ENCODE measurements around the gene MYOCOS.
"Not testable (repeated sequence)": the region's sequence is repeated elsewhere in the genome, so short reads cannot be mapped to it uniquely, and the experiment has no call there.

The MYOCOS gene

DNA sequence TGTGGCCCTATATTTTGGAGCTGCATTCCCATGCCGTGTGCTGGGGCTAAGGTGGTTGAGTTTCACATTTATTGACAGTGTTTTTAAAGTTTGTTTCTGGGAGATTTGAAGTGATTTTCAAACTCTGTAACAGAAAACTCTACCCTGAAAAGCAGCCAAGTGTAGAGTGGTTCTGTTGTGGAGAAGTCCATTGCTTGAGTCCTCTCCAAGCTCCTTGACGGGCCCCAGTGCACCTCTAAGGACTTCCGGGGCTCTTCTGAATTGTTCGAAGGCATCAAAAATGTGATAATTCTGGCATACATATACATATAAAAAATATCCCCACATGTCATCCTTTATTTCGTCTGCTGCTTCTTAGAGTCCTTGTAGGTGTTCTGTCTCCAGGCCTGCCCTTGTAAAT, 5.0 kb downstream of the MYOCOS start:
- DNase-seq, result no peak

DNA sequence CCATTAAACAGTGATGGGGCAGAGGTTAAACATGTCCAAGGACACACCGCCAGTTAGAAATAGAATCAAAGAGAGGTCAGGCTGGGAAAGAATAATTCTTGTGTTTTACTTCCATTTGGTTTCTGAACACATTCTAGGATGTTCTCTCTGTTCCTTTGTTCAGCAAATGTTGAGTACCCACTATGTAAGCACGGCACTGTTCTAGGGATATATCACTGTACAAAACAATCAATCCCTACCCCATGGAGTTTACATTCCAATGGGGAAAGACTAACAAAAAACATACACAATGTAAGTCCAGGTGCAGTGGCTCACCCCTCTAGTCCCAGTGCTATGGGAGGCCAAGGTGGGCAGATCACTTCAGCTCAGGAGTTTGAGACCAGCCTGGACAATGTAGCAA, 6.2 kb downstream of the MYOCOS start:
- DNase-seq, result no peak

DNA sequence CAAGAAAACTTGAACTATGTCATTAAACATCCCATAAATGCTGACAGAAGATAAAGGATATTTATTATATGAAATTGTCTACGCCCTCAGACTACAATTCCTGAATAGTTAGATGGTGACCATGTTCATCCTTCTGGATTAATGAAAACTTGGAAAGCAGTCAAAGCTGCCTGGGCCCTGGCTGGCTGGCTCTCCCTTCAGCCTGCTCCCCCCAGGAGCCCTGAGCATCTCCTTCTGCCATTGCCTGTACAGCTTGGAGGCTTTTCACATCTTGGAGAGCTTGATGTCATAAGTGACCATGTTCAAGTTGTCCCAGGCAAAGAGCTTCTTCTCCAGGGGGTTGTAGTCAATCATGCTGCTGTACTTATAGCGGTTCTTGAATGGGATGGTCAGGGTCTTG, 13.6 kb downstream of the MYOCOS start:
- no peak for DNase-seq

DNA sequence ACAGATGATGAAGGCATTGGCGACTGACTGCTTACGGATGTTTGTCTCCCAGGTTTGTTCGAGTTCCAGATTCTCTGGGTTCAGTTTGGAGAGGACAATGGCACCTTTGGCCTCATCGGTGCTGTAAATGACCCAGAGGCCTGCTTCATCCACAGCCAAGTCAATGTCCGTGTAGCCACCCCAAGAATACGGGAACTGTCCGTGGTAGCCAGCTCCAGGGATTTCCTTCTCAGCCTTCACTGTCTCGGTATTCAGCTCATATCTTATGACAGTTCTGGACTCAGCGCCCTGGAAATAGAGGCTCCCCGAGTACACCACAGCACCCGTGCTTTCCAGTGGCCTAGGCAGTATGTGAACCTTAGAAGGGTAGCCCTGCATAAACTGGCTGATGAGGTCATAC, 14.1 kb downstream of the MYOCOS start:
- DNase-seq, result no peak

DNA sequence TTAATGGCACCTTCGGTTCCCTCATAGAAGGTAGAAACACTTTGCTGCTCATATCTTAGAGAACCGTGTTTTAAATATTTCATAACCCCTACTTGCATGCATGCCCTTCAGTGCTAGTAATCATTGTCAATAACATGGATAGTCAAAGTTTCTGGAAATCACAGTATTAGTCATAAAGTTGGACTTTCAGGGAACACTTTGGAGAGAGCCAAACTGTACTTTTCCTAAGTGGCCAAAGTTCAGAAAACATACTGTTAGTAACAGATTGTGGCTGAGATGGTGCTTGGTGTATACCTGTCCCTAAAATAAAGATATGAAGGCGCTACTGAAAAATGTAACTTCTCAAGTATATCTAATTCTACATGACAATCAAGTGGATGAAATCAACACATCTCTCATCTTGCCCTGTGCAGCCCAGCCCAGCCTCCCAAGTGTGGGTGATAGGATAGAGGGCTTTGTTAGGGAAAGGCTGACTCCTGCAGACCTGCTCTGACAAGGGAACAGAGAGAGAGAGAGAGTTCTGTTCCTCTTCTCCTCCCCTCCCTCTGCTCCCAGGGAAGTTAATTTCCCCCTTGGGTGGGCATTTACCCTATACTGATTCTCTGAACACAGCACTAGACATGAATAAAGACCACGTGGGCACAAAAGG, 16.0 kb downstream of the MYOCOS start:
- no peak for DNase-seq

DNA sequence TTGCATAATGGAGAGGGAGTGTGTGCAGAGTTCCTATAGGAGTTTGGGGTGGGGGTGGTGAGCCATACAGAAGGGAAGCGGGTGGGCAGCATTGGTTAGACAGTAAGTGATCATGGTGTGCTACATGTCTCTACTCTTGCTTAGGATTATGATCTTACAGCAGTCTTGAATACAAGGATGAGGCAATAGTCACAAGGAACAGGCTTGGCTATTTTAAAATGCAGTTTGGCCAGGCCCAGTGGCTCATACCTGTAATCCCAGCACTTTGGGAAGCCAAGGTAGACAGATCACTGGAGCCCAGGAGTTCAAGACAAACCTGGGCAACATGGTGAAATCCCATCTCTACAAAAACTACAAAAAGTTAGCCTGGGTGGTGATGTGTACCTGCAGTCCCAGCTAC, 18.2 kb downstream of the MYOCOS start:
- DNase-seq, result no peak

DNA sequence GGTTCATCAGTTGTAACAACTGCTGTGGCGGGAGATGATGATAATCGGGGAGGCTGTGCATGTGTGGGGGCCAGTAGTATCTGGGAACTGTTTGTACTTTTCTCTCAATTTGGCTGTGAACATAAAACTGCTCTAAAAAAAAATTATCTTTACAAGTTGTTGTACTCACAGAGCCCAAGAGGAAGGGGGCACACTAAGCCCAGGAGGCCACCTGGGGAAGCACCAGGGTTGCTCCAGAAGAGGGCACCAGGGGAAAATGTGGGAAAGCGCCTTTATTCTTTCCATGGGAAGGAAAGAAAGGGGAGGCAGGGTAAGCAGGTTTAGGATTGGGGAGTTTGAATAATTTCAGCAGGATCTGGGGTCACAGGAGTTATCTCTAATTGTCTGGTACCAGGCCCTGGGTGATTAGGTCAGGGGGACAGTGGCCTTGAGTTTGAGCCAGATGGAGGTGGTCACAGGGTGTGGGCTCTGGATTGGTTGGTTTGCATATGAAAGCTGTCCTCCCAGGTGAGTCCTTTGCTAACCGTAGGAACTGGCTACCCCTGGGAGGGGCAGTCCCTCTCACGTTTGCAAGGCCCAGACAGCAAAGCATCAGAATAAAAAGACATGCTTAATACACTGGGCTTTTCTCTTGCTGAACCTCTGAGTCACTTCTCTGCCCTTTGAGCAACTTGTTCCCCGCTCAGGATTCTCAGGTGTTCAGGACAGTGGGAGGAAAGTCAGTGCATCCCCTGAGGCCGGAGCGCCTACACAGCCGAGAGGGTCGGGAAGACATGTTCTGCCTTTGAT, 19.2 kb downstream of the MYOCOS start:
- DNase-seq, result no peak

DNA sequence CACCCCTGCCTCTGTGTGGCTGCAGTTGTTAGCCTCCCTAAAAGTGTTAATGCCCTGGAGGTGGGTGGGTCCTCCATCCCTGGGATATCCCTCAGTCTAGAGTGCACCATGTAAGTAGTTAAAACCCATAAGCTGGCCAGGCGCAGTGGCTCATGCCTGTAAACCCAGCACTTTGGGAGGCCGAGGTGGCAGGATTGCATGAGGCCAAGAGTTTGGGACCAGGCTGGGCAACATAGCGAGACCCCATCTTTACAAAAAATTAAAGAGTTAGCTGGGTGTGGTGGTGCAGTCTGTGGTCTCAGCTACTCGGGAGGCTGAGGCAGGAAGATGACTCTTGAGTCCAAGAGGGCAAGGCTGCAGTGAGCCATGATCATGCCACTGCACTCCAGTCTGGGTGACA, 20.2 kb downstream of the MYOCOS start:
- DNase-seq, result no peak

DNA sequence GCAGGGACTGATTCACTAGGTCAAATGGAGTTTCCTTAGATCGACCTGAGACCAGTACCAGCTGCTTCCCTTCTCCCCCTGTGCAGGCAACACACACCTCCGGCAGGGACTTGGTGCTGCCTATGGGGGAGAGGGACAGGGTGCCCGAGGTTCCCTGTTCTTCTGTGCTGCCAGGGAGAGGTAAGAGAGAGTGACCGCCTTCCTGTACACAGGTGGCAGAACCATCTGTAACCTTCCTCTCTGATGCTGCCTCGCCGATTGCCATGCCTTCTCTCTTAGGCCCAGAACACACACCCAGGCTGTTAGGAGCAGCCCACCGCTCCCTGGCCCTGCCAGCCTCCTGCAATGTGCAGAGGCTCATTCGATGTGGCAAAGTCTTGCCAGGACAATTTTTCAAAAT, 21.1 kb downstream of the MYOCOS start:
- DNase-seq, result no peak

DNA sequence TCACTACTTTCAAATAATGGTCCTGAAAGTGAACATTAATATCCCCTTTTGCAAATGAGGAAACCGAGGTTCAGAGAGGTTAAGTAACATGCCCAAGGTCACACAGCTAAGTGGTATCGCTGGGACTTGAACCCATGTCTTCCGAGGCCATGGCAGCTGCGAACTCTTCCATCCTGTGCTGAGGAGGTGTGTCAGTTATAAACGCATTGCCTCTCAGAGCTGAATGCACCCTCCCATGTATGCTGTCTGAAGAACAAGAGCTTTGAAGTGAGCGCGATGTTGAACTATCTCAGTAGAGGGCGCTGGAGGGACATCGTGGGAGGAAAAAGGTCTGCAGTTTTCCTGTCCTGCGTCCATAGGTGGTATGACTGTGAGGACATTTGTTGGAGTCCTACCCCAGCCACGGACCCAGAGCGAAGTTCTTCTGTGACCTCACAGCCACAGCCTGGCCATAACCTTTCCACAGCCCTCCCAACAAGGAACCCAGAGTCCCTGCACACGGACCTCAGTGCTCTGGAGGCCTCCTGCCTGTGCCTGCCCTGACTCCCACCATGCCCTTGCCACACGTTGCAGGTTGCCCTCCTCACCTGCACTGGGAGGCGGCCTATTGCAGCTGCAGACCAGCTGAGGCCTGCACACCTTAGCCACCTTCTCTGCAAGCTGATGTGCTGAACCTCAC, 22.9 kb downstream of the MYOCOS start:
- peak; percentile 84 for DNase-seq

DNA sequence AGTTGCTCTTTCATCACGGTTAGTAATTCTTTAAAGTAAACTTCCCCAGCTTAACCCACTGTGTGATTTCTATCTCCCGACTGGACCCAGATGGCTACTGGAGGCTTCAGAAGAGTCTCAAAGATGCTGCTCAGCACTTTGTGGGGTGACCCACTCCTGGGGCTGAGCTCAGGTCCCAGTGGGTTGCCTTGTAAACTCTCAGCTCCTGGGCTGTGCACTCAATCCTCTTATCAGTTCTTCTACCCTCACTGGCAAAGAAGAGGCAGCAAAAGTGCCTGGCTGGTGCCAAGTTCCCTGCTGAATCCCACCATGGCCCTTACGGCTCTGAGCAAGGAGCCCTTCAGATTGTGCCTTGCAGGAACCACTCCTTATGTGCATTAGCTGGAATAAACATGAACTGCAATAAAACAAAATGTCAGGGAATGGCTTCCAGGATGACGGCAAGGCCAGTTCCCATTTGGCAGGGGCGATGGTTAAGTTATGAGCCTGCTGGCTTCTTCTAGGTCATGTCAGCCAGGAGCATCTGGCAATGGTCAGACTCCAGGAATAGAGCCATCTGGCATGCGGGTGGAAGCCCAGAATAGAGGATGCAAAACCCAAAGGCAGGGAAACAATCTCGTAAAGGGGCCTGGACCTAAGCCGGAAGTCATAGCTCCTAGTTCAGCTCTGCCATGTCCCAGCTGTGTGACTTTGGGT, 23.7 kb downstream of the MYOCOS start:
- no peak for DNase-seq

DNA sequence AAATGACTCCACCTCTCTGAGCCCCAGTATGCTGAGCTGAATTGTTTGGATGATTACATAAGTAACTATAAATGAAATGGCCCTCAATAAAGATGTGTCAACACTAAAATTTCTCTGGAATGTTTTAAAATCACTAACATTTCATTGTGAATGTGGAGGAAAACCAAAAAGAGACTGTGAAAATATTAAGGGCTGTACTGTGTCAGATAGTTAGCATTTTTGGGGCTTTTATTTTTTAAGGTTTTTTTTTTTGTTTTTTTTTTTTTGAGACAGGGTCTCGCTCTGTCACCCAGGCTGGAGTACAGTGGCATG, 24.2 kb downstream of the MYOCOS start:
- no peak for DNase-seq

DNA sequence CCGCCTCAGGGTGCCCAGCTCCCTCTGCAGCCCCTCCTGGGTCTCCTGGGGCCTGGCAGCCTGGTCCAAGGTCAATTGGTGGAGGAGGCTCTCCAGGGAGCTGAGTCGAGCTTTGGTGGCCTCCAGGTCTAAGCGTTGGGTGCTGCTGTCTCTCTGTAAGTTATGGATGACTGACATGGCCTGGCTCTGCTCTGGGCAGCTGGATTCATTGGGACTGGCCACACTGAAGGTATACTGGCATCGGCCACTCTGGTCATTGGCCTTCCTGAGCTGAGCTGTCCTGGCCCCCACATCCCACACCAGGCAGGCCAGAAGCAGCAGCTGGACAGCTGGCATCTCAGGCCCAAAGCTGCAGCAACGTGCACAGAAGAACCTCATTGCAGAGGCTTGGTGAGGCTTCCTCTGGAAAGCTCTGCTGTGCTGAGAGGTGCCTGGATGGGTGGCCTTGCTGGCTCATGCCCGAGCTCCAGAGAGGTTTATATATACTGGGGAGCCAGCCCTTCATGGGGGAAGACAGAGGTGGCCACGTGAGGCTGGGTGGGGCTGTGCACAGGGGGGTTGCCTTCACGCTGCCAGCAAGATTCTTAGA, 30.3 kb downstream of the MYOCOS start, which contains the start of gene MYOC:
MYOC (minus strand) TSS at position 455 of the 589 bp plus-strand sequence; CDS start at position 378, 77 bp downstream.
- DNase-seq, result no peak

DNA sequence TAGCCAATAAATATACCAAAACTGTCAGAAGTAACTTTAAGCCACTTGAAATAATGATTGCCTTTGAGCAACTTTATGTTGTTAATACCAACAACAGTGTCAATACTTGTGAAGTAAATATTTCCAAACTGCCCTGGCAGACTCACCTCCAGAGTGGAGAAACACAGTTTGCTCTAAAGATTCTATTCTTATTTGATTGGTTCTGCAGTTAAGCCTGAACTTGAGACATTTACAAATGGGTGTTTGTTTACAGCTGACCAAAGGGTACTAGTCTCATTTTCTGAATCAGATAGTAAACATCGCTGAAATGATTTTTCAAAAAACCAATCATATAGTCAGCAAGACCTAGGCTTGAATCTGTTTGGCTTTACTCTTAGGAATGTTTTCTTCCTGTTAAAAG, 31.8 kb downstream of the MYOCOS start:
- no peak for DNase-seq

DNA sequence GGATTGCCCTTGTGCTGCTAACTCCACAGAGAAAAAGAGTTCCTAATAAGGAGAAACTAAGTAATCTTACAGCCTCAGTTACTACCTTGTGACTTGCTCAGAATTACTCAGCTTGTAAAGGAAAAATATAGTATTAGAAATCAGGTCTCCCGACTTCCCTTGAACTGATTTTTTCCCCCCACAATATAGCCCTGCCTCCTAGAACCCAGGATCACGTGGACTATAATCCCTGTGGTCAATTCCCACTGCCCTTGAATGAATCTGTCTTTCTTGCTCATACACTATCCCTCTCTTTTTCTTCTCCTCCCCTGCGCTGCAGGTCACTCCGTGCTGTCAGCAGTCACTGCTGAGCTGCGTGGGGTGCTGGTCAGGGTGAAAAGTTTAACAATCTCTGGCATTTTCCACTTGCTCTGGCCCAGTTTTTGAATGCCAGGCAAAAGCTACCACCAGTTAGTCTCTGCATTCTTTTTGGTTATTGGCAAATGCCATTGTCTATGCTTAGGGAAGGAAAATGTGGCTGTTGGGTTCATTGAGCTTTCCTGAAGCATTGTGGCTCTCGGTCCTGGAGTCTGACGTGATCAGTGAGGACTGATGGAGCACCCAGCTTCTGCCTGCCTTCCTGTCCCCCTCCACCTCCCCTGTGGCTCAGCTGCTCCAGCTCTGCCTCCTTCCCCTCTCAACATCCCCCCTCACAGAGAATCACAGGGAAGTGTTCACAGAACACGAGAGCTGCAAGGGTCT, 32.3 kb downstream of the MYOCOS start:
- no peak for DNase-seq

DNA sequence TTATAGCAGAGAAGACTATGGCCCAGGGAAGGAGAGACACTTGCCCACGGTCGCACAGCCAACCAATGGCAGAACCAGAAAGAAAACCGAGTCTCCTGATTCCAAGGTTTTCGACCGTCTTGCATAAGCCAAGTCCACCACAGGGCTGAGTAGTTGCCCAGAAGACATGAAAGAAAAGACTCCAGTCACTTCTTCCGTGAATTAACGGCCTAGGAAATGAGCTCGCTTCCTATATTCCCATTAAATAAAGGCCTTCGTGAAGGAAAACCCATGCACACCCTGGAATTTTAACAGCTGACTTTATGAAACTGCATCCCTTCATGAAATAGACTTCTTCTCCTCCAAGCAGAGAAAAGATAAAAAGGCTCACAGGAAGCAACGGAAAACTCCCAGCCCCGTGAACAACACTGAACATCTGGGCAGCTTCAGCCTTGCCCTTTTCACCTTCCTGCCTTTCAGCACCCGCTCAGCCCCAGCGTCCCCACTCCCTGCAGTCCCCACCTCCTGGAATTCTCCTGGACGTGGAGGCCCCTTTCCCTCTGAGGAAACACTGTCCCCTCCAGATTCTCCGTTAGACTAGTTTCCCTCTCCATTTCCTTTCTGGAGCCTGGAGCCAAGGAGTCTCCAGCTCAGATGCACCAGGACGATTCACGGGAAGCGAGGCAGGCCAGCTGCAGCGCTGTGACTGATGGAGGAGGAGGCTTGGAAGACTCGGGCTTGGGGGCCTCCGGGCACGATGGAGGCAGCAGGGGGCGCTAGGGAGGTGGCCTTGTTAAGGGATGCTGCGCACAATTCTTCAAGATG, 33.1 kb downstream of the MYOCOS start:
- DNase-seq, result no peak

DNA sequence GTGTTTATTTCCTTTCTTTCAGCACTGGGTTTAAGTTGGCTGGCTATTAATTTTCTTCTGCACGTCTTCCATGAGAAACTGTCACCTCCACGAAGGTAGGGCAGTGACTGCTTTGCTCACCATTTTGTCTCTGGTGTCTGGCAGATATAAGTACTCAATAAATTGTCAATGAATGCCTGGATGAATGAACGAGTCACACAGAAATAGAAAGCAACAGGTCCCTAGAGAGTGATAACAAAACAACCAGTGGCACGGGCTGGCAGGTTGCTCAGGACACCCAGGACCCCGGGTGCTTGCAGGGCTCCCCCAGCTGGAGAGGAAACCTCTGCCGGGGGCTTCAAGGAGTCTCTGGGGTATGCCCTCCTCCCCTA, 33.7 kb downstream of the MYOCOS start:
- no peak for DNase-seq

DNA sequence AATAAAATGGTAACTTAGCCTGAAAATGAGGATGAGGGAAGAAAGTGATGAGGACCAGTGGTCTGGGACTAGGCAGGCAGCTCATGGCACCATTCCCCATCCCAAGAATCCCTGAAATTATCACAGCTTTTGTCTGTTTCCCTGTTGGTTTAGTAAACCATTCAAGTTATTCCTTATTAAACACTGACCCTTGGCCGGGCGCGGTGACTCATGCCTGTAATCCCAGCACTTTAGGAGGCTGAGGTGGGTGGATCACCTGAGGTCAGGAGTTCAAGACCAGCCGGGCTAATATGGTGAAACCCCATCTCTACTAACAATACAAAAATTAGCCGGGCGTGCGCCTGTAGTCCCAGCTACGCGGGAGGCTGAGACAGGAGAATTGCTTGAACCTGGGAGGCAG, 34.2 kb downstream of the MYOCOS start:
- not testable (repeated sequence) for DNase-seq

DNA sequence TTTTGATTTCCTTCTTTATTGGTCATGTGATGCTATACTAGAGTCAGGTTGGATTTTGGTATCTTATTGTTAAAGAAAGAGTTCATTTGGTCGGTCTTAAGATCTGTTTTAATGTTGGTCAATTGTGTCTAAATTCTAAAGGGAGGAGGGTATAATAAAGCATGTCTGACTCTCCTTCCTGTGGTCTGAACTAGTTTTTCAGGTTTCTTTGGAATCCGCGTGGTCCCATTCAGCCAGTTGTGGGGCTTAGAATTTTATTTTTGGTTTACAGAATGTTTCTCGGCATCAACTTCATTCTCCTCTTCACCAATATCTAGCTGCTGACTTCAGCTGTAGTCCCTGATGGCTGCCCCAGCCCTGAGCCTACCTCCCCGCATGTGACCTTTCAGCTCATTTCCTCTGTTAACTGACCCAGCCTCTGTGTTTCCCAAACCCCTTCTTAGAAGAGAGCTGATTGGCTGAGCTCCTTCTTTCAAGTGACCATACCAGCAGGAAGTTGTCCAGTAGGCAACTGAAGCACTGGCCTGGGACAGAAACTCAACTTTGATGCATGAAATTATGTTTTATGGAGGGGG, 39.1 kb downstream of the MYOCOS start:
- no peak for DNase-seq

DNA sequence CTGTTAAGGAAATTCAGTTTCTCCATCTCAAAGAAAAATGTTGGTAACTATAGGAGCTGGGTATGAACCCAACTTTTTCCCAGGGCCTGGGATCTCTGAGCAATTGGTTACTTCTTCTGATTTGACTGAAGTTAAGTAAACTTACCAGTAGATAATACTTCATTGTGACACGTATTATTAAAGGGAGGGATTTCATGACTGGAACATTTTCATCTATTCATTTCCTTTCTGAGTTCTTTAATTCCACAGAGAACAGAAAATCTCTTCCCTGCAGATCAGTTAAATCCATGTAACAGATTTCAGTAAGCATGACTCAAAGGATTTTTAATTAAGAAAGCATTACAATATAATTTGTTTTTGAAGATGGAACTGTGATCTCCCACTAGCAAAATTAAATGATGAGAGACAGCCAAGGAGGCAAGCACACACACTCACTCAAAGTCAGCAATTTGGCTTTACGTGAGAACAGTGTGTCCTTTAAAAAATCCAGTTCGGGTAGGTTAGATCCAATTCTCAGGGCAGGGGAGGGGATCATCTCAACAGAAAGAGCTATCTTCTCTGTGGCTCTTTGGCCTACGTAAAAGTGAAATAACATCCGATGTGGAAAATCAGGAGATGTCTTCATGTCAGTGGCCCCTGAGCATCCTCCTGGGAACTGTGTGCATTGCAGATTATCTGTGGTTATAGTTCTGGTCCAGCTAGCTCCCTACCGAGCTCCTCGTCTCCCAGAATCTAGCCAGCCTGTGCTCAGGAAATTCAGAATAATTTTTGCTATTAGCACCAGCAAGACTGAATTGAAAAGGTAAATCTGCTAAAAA, 41.2 kb downstream of the MYOCOS start:
- no peak for DNase-seq

Measured in NCI-H1048 (cell line).